ENCODE measurements around the gene USP13.

DNA sequence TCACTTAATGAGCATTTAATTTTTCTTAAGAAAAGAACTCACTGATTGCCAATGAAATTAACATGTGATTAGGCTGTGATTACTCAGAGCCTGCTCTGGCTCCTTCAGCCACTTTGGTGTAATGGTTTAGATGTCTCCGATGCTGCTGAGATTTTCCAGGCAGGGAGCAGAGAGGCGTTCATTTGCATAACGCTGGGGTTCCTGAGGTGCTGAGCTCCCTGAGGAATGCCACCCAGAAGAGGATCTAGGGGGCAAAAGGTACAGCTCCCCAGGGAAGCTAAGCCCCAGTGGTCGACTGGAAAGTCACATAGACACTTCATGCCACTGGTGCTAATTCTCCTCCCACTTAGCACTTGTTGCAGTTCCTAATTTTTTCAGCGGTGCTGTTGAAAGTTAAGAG is 119.5 kb downstream of the USP13 start:
- TF ChIP-seq POLR2A (IDR thresholded peaks at IDR 0.05) (no peak), EP300 (IDR thresholded peaks at IDR 0.05) (no peak), POLR2AphosphoS5 (IDR thresholded peaks at IDR 0.05) (no peak)
- TF ChIP-seq, protein P1, sequence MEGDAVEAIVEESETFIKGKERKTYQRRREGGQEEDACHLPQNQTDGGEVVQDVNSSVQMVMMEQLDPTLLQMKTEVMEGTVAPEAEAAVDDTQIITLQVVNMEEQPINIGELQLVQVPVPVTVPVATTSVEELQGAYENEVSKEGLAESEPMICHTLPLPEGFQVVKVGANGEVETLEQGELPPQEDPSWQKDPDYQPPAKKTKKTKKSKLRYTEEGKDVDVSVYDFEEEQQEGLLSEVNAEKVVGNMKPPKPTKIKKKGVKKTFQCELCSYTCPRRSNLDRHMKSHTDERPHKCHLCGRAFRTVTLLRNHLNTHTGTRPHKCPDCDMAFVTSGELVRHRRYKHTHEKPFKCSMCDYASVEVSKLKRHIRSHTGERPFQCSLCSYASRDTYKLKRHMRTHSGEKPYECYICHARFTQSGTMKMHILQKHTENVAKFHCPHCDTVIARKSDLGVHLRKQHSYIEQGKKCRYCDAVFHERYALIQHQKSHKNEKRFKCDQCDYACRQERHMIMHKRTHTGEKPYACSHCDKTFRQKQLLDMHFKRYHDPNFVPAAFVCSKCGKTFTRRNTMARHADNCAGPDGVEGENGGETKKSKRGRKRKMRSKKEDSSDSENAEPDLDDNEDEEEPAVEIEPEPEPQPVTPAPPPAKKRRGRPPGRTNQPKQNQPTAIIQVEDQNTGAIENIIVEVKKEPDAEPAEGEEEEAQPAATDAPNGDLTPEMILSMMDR (IDR thresholded peaks at IDR 0.05), result no peak

Data from gastroesophageal sphincter (tissue), 3 donors.